Stimulated activated CD8-positive, alpha-beta memory T cell treated with anti-CD3 and anti-CD28 coated beads, Interleukin-15, amount 100 ng/mL, for 24 hours (primary cell): ENCODE measurements around the gene MLEC.

Experiments used
- DNase-seq: peaks from one replicate; pipeline ENCODE4 v3.0.0-alpha.2; 2020; ENCODE audit warnings: low read depth

The MLEC gene

DNA sequence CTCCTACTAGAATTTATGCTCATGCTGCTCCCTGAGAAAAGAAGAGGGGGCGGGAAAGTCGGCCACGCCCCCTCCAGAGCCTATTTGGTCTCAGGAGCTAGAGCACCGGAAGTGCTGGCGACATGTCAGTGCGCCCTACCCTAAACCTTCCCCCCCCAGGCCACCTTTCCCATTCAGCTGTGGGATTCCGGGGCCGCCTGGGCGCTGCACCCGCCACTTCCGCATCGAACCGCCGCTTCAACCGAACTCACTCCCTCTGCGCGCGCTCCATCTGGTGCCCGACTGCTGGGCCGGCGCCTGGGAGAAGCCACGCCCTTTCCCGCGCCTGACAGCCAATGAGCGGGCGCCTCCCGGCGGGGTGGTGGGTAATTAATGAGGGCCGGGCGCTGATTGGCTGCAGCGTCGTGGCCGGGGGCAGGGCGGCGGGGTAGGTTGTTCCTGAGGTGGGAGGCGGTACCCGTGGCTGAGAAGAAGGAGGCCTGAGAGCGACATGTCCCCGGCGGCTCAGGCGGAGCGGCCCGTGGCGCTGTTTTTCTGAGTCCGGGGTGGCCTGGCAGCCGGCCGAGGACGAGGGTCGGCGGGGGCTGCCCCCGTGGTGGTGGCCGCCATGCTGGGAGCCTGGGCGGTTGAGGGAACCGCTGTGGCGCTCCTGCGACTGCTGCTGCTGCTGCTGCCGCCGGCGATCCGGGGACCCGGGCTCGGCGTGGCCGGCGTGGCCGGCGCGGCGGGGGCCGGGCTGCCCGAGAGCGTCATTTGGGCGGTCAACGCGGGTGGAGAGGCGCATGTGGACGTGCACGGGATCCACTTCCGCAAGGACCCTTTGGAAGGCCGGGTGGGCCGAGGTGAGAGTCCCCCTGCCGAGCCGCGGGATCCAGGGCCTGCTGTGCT, at the start of gene MLEC:
Gene MLEC (plus strand): TSS at position 460 of the 888 bp plus-strand sequence. CDS start 148 bp downstream, at position 608.
- peak; percentile 96 for DNase-seq

GRCh38 chr12:120639771-120640721, 46.9 kb upstream of the MLEC start, which contains the start of gene CABP1:
Gene CABP1, plus strand, starts transcription at chr12:120640626. Its CDS starts 60 bp downstream, at chr12:120640686.
- DNase-seq = peak; percentile 53

- no peak for DNase-seq
Observed at GRCh38 chr12:120640861-120641833, 45.8 kb upstream of the MLEC start.

DNA sequence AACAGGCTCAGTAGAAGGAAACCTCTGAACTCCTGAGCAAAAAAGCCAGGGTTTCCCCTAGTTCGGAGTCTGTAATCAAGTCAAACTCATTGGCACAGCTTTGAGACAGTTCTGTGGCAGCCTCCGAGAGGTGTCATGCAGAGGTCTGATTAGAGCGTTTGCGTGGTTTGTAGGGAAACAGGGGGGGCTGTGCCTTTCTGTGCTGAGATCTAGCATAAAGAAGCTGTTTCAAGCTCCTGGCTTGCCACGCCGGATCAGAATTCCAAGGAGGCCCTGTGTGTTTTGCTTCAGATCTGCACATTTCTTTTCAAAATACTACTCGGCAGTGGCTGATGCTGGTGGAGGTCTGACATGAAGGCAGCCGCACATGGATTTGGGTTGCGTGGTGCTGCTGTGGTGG, 44.8 kb upstream of the MLEC start:
- no peak for DNase-seq

- DNase-seq = no peak
Observed at GRCh38 chr12:120642826-120643225, 44.1 kb upstream of the MLEC start.

GRCh38 chr12:120643574-120643973, 43.4 kb upstream of the MLEC start:
- no peak for DNase-seq

DNA sequence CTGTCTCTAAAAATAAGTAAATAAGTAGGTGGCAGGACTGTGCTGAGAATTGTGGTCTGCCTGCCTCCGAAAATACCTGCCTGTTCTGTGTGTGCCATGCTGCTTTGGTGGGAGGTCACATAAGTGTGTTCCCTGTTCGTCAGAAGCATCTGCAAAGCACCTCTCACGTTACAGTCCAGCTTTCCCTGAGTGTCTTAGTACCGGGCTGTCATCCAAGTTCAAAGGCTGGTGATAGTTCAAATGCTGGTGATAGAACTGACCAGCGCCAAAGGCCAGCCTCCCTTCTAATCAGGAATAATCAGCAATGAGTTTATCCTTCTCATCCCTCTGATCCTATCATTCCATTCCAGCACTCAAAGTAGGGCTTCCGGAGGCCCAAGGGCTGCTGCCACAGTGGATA, 40.9 kb upstream of the MLEC start:
- no peak for DNase-seq

DNA sequence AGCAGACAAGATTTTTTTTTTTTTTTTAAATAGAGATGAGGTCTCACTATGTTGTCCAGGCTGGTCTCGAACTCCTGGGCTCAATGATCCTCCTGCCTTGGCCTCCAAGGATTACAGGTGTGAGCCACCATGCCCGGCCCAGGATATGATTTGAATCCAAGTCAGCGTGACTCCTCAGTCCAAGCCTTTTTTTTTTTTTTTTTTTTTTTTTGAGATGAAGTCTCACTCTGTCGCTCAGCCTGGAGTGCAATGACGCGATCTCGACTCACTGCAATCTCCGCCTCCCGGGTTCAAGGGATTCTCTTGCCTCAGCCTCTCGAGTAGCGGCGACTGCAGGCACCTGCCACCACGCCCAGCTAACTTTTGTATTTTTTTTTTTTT, 39.6 kb upstream of the MLEC start:
- DNase-seq = no peak

GRCh38 chr12:120649442-120650232, 37.3 kb upstream of the MLEC start:
- no peak for DNase-seq

DNA sequence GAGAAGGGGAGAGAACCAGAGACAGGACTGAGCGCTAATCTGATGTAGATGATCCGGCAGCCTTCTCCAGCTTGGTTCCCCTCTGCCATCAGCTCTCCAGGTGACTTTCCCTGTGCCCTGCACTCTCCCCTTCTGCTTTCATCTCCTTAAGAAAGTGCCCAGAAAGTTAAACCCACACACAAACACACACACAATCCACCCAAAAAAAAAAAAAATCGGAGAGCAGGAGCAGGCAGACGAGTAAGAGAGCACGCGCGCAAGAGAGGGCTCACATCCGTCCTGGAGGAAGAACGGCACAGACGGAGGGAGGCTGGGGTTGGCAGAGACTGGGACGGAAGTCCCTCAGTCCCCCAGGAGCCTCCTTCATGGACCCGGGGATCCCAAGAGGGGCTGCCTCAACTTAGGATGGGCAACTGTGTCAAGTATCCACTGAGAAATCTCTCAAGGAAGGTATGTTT, 36.7 kb upstream of the MLEC start:
- DNase-seq = no peak

GRCh38 chr12:120651821-120652220, 35.1 kb upstream of the MLEC start:
- DNase-seq = no peak

- DNase-seq = no peak
Observed at GRCh38 chr12:120652656-120653435, 34.1 kb upstream of the MLEC start.

- no peak for DNase-seq
Observed at GRCh38 chr12:120653611-120654010, 33.3 kb upstream of the MLEC start.

DNA sequence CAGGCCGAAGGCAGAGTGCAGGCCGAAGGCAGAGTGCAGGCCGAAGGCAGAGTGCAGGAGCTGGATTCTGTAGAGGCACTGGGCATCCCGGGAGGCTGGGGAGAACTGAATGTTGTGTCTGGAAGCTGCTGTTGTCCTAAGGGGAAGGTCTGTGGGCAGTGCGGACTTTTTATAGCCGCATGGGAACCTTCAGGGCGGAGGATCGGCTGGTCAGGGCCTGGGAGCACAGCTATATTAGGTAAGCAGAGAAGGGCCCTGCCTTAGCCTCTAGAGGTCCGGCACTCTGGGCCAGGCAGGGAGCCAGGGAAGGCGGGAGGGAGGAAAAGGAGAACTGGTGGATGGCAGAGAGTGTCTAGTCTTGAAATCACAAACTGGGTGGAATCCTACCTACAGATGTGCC, 32.3 kb upstream of the MLEC start:
- no peak for DNase-seq

DNA sequence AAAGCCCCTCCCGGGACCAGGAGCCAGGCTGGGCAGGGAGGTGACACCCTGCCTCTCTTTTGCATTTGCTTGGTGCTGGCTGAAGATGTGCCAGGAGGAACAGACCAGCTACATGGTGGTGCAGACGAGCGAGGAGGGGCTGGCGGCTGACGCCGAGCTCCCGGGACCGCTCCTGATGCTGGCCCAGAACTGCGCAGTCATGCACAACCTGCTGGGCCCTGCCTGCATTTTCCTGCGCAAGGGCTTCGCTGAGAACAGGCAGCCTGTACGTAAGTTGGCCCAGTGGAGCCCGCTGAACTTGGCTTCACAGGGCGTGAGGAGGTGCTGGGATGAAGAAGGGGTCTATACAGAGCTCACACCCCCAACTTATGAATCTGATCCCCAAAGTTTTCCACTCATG, 30.9 kb upstream of the MLEC start:
- no peak for DNase-seq

DNA sequence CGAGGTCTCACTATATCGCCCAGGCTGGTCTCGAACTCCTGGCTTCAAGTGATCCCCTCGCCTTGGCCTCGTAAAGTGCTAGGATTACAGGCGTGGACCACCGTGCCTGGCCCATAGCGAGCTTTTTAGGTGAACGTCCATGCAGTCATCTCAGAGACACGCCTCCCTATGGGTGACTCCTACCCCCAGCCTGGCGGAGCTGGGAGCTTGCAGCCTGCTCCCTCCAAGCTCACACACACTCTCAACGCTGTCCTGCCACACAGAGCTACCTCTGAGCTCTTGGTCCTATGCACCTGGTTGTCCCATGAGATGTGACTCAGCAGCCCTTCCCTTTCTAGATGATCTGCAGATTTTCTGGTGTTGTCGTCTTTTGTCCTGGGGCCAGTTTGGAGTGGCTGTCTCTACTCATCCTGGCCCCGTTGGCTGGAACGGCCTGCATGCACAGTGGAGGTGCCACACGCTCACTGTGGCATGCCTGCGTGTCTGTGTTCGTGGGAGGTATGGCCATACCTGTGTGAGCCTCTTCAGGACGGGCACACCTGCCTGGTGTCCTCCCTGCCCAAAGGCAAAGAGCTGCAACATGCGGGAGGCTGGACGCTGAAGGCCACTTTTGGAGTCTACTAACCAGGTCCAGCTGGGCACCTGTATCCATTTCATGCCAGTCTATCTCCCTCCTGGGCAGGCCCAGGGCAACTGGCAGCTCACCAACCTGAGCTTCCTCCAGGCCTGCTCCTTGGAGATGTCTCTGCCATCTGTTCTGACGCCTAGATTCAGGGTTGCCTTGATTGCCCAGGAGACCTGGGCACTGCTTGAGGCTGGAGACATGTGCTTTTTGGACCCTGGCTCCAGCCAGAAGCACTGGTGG, 28.4 kb upstream of the MLEC start:
- DNase-seq = no peak

DNA sequence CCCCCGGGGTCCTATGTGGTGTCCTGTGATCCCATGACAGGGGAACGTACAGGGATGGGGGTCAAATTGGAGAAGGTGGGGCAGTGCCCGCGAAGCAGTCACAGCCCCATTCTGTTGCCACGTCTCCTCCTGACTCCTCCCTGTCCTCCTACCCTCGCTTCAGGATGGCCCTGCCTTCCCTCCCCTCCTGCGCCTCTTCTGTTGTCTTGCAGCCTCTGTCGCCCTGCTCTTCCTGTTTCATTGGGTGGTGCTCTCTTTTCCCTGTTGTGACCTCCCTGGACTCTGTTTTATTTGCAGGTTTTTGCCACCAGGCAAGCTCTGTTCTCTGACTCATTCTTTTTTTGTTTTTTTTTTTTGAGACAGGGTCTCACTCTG, 27.8 kb upstream of the MLEC start:
- DNase-seq = no peak

GRCh38 chr12:120661432-120661831, 25.5 kb upstream of the MLEC start:
- no peak for DNase-seq

- DNase-seq = no peak
Observed at GRCh38 chr12:120662879-120663278, 24.1 kb upstream of the MLEC start.
